Amygdala (tissue), 56 donors: ENCODE results near the gene MT2A.
A peak's percentile ranks its signal among the peaks of the same experiment; 100 is the strongest.

Source experiments
- DNase-seq, 56 donors: peaks; one replicate each; lab custom pipeline; 2025; lab: John Stamatoyannopoulos, UW

Gene MT2A

DNA sequence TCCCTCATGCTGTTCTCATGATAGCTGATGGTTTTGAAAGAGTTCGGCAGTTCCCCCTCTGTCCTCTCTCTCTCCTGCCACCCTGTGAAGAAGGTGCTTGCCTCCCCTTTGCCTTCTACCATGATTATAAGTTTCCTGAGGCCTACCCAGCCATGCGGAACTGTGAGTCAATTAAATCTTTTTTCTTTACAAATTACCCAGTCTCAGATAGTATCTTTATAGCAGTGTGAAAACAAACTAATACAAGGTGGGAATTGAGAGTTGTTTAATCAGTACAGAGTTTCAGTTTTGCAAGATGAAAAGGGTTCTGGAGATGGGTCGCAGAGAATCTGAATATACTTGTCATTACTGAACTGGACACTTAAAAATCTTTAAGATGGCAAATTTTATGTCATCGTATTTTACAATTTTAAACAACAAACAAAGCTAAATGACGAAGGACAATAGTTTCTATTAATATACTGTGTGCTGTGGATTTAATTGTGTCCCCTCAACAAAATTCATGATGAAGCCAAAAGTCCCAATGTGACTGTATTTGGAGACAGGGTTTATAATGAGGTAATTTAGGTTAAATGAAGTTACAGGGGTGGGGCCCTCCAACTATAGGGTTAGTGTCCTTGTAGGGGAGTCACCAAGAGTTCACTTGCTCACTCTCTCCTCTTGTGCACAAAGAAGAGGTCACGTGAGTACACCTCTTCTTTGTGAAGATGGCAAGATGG lies 14.7 kb upstream of the MT2A start:
- DNase-seq: no peak

DNA sequence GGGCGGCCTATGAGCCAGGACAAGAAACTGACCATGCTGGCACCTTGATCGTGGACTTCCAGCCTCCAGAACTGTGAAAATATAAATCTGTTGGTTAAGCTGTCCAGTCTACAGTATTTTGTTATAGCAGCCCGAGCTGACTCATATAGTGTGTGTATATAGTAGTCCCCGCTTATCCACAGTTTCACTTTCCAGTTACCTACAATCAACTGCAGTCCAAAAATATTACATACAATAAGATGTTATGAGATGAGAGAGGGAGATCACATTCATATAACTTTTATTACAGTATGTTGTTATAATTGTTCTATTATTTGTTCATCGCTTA lies 14.1 kb upstream of the MT2A start:
- DNase-seq: no peak

DNA sequence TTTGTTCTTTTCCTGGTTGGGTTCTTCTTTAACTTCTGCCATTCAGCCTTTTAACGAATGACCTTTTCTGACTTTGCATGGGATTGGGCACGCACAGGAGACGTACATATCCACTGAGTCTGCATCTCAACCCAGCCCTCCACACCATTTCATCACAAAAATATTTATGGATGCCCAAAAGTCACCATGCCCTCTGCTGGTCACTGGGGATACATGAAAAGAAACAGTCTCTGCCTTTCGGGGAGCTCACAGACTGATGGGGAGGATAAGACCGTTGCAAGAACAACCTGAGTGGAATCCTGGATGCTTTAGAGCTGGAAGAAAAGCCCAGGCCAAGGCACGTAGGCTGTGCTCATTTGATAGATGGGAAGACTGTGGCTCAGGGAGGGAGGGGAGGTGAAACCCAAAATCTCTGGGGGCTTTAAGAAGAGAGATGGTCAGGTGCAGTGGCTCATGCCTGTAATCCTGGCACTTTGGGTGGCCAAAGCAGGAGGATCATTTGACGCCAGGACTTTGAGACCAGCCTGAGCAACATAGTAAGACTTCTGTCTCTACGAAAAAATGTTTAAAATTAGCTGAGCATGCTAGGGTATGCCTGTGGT lies 7.9 kb upstream of the MT2A start:
- peak in 26 of 56 donors; percentile 11 to 80 (median 39) for DNase-seq

DNA sequence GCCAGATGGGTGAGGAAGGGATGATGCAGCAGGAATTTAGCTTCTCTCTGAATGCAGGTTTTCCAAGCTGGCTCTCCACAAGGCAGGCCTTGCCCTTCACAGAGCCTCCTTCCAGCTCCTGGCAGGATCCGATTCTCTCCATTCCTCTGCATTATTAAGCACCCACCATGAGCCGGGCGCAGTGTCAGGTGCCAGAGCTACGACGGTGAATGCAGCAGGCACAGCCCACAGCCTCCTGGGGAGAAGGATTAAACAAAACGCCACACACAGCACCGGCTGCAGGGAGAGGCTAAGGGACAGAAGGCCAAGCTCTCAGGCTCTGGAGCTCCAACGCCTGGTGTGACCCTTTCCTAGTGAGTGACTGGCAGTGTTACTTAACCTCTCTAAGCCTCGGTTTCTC lies 7.1 kb upstream of the MT2A start:
- peak in 7 of 56 donors; percentile 10 to 62 (median 39) for DNase-seq

DNA sequence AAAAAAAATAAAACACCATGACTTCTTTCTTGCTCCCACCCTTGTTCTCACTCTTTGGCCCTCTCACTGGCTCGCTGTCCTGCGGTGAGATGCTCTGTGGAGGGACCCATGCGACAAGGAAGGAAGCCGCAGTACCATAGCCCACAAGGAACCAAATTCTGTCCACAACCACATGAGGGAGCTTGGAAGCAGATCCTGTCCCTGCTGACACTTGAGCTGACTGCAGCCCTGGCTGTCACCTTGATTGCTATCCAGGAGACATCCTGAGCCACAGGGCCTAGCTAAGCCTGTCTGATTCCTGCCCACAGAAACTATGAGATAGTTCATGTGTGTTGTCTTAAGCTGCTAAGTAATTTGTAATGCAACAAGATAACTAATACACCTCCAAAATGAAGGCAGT lies 4.8 kb upstream of the MT2A start:
- DNase-seq: peak in 20 of 56 donors; percentile 6 to 73 (median 37)

DNA sequence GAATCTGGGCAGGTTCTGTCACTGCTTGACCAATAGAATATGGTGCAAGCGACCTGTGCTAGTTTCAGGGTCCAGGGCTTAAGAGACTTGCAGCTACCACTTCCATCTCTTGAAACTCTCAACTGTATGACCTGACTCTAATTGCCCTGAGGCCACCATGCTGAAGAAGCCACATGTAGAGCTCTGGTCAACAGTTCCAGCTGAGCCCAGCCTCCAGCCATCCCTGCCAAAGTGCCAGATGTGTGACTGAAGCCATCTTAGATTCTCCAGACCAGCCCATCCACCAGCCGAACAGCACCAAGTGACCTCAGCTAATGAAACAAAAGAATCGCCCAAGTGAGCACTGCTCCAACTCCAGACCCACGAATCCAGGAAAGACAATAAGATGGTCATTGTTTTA lies 3.4 kb upstream of the MT2A start:
- DNase-seq: no peak

DNA sequence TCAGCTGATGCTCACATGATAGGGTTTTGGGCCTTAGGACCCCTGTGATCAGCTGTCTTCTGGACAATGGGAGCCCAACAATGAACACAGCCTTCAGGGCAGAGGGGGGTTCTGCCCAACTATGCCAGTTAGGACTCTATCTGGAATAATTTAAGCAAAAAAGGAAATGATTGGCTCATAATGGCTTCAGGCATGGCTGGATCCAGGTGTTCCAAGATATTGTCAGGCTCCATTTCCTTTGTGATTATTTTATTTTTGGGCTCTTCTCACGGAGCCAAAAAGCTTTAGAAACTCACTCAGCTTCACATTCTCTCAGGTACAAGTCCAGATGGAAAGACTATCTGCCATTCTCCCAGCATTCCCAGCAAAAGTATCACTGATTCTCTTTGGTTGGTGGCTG lies 2.9 kb upstream of the MT2A start:
- DNase-seq: no peak

DNA sequence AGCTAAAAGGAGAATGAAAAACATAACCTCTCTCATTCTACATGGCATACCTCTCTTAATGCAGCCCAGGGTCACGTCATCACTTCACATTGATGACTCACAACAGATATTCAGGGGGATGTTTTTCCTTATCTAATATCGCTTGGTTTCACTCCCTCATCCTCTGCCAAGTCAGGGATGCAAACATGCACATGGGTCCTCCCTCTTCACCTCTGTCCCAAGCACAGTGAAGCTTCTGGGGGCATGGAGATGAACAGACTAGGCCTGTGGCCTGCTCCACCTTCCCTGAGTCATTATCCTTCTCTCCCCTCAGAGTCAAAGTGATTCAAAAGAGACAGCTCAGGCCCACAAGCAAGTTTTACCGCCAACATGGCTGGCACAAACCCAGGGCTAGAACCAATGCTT lies 2.3 kb upstream of the MT2A start:
- DNase-seq: peak in 1 of 56 donors; percentile 61

DNA sequence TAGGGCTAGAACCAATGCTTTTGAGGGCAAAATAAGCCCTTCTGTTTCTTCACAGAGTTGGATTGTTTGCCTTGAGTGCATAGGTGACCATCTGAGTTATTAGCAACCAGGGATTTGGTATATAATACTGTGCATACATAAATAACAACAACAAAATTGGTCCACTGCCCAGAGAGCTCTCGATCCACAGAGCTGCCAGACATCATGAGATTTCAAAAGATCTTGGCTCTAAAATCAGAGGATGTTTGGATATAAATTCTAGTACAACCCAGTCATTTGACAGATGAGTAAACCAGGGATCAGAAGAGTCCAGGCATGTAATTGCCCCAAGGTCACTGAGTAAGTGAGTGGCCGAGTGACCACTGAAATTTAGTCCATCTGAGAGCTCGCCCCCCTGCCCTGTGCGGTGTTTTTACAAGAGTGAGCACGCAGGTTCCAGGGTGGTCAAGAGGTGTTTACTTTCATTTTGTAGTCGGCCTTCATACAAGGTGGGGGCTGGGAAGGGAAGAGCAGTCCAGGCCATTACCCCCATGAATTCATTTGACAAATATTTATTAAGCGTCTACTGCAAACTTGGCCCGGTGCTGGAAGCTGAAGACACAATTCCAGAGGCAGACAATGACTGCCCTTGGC lies 1.8 kb upstream of the MT2A start:
- DNase-seq: peak in 5 of 56 donors; percentile 11 to 64 (median 31)

DNA sequence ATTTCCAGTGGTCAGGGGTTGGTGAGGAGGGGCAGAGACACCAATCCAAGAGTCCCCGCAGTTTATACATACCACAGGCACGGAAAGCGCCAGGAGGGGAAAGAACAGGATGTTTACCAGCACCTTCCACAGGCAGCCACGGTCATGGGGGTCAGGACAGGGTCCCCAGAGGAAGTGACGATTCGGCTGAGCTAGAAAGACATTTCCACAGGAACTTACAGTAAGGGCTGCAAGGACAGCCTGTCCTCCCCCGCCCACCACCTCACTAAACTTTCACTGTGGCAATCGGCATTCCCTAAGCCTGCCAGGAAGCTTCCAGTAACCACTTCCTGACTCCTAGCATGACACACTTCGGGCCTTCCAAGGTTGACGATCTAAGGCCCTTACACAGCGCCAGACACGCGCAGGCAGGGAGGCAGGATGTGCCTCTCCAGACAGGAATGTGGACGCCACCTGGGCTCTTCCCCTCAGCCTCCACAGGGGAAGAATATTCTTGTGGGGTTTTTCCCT lies 1.2 kb upstream of the MT2A start:
- peak in 2 of 56 donors; percentile 35 to 47 for DNase-seq

DNA sequence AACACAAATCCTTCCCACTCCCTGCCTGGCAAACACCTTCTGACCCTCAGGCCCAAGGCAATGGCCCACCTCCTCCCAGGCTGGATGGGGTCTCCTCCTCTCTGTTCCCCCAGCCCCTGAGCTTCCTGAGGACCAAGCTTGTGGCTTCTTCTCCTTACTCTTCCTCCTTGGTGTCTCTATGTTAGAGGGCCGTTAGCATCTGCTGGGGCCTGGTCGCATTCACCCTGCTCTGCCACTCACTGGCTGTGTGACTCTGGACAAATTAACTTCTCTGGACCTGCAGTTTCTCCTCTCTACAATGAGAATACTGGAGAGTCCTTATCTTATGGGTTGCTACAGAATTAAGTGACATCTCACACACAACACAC lies 725 bp upstream of the MT2A start:
- DNase-seq: no peak

DNA sequence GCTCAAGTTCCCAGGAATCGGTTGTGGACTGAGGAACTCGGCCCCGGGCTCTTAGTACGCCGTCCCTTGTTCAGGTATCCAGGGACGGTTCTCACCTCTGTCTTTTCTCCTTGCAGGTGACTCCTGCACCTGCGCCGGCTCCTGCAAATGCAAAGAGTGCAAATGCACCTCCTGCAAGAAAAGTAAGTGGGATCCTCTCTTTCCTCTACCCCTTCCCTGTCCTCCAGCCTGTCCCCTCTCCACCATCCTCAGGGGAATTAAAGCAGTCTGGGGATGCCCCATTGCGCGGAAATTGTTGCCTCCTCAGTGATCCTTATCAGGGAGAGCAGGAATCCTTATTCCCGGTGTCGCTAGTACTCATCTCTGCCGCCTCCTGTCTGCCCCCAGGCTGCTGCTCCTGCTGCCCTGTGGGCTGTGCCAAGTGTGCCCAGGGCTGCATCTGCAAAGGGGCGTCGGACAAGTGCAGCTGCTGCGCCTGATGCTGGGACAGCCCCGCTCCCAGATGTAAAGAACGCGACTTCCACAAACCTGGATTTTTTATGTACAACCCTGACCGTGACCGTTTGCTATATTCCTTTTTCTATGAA lies 585 bp downstream of the MT2A start:
- peak in 10 of 56 donors; percentile 24 to 56 (median 40) for DNase-seq

DNA sequence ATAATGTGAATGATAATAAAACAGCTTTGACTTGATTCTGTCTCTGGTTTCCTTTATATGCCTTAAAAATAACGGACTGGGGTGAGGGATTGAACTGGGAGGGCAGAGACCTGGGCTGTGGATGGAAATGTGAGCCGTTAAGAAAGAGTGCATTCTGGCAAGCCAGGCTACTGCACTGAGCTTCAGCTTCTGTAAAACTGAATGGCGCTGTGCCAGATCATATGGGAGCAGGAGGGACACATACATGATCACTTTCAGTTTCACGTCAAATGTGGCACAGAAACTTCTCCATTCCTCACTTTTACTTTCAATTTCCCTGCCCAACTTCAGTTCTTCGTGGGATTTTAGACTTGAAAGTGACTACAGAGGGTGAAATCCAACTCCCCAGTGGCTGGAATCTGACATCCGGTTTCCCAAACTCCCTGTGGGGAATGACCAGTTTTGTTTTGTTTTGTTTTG lies 1.1 kb downstream of the MT2A start:
- peak in 22 of 56 donors; percentile 19 to 60 (median 43) for DNase-seq

DNA sequence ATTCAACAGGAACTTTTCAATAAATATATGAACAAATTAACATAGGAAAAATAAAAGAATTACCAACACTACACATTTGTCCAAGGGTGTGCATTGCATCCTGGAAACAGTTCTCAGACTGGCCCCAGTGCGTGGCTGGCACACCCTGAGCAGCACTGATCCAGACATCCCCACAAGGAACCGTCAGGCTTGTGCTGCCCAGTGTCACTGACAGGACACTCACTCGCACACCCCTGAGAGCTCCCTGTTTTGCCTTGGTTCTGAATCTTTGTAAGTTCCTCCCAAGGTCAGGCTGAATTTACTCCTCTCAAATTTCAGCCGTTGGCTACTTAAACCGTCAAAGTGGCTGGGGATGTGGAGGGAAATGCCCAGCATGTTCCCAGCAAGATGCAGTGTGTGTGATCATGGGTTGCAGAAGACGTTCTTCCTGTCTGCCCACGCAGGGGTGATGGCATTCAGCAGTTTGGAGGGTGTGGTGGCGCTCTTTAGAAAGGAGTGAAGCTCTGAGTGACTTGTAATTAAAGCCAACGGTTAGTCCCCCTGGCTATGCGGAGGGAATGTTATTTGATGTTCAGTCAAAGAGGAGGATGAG lies 1.7 kb downstream of the MT2A start:
- DNase-seq: peak in 11 of 56 donors; percentile 30 to 59 (median 46)

DNA sequence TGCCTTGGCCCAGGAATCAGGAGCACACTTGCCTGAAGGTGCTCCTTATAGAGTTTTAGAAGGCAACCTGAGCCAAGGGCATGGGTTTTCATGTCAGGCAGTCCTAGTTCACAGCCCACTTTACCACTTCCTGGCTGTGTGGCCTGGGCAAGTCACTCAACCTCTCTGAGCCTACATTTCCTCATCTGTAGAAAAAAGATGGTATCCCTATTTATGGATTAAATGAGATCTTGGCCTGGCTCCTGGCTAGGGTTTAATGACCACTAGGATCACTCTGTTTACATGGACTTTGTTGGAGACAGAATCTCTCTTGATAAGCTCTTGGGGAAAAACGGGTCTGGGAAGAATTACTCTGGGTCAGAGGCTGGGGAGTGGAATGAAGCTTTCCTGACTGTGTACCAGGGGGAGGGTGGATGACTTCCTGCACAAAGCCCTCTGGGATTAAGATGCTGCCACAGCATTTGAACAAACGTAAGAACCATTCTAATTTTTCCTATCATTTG lies 2.3 kb downstream of the MT2A start:
- no peak for DNase-seq

DNA sequence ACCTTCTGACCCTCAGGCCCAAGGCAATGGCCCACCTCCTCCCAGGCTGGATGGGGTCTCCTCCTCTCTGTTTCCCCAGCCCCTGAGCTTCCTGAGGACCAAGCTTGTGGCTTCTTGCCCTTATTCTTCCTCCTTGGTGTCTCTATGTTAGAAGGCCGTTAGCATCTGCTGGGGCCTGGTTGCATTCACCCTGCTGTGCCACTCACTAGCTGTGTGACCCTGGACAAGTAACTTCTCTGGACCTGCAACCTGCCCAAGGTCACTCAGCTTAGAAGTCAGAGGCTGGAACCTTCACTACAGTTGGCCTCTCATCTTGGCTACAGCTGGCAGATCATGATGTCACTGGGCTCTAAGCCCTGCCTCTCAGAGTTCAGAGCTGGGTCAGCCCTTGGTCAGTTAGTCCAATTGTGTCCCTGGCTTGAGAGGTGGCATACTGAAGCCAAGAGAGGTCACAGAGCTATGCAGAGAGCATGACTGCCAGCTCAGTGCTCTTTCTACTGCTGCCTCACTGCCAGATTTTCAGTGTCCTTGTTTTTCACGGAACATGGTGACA lies 3.0 kb downstream of the MT2A start:
- DNase-seq: peak in 9 of 56 donors; percentile 37 to 71 (median 41)

DNA sequence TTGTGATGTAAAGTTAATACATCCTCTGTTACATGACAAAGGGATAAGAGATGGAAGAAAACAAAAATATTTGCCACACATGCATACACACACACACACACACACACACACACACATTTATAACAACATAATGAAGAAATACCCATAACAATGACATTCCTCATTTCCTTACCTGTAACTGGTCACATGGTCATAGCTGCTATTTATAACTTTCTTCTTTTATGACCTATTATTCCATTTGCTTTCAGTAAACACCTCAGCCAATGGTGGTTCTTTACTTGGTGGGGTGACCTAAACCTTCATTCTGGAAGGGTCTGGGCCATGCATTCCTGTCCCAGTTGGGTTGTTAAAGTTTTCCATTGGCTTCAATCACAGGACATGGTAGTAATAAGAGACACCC lies 5.3 kb downstream of the MT2A start:
- DNase-seq: no peak

DNA sequence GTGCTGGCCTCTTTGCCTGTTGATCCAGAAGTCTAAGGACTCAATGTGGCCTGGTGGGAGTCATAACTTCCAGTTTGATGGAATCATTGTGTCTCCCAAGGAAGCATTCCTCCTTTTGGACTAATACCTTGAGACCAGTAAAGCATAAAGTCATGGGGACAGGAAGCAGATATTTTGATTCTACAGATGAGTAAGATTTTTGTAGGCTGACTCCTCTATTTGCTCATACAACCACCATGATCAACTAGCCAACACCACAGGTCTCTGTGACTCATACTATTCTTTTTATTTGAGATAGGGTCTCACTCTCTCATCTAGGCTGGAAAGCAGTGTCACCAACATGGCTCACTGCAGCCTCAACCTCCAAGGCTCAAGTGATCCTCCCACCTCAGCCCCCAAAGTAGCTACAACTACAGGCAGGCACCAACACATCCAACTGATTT lies 6.2 kb downstream of the MT2A start:
- DNase-seq: no peak

DNA sequence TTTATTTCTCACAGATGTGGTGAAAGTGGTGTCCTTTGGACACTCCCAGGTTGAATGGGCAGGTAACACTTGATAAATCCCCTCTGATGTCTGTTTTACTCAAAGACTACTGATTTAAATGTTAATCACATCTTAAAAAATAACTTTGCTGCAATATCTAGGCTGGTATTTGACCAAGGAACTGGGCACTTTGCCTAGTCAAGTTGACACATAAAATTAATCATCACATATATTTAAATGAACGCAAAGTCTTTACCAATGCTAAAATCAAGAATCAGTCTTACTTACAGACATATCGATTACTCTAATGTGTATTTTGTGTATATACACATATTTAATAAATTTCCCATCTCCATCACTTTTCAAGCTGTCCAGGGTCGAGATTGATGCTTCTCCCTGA lies 7.0 kb downstream of the MT2A start:
- DNase-seq: no peak

DNA sequence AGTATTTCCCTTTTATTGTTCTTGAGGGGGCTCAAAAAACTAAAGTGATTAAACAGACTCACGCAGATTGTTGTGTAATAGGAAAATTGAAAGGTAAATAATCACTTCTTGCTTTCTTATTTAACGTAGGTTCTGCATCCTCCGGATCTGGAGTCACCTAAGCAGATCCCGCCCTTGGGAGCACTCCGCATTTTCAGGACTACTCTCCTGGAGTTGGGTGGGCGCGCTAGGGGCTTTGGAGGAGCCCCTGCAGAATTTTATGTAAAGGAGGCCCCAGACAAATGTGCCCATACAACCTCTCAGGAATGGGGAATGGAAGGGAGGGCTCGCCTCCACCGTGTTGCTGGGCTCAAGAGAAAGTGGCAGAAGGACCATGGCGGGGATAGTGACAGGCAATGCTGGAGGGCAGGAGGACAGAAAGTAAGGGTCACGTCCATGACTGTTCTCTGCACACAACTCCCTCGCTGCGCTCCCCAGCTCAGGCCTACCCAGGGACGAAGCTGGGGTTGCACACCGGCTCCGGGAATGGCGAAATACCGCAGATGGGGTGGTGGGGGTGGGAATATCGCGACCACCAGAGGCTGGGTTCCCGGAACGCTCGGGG lies 8.3 kb downstream of the MT2A start:
- DNase-seq: no peak
